ENCODE measurements around the gene FREM1. TPM values are rescaled to one million over a fixed set of nuclear protein-coding genes. Genes with fewer than 3 reads are reported as not detected.

Gene FREM1
- total RNA-seq, 1 experiment from 2014 or later, result 0.50 TPM

- POLR2A ChIA-PET, result no interaction called here
Observed at GRCh38 chr9:14814249-14814628, 96.0 kb downstream of the FREM1 start.

GRCh38 chr9:14813336-14814248, 96.6 kb downstream of the FREM1 start:
- intact Hi-C loops (cut with micrococcal nuclease; ENCODE audit: unreplicated experiment), result no loop called here
- no peaks in the 10 kb centered on the region for H3K36me3 Mint-ChIP-seq (ENCODE audit: insufficient read depth, unreplicated experiment)
- ChIA-PET CTCF (no interaction called here), POLR2A (no interaction called here)
- H3K4me1 Mint-ChIP-seq (ENCODE audit: low read depth, unreplicated experiment), result no peaks in the 10 kb centered on the region
- H3K27me3 Mint-ChIP-seq (ENCODE audit: insufficient read depth, unreplicated experiment), result peaks cover 3% of the 10 kb centered on the region
- Histone ChIP-seq H3K36me3 (ENCODE audit: control insufficient read depth, insufficient read depth, low read length) (no peaks in the 10 kb centered on the region), H3K27me3 (replicated peaks; ENCODE audit: control insufficient read depth, insufficient read depth, low read length) (no peaks in the 10 kb centered on the region), H3K4me1 (no peaks in the 10 kb centered on the region), H3K9me3 (no peaks in the 10 kb centered on the region), H3K4me3 (ENCODE audit: low read depth, low read length) (no peak overlapping the region)
- TF ChIP-seq CTCF (IDR thresholded peaks at IDR 0.05; ENCODE audit: insufficient read depth in 1 of 2, low read depth in 1 of 2, low read length in 1 of 2, severe bottlenecking in 1 of 2, unreplicated experiment in 1 of 2), result no peak
- H3K27ac Mint-ChIP-seq (ENCODE audit: unreplicated experiment), result no peak overlapping the region
- DNase-seq, result no peak
- no TSS peak for BruUV-seq (replicated peaks)
- H3K4me3 Mint-ChIP-seq (ENCODE audit: unreplicated experiment), result no peak overlapping the region
- H3K9me3 Mint-ChIP-seq (ENCODE audit: unreplicated experiment), result no peaks in the 10 kb centered on the region

More at GRCh38 chr9:14814249-14814628, 96.0 kb downstream of the FREM1 start:
- H3K9me3 ChIP-seq, result no peaks in the 10 kb centered on the region
- Mint-ChIP-seq H3K27ac (ENCODE audit: unreplicated experiment) (no peak overlapping the region), H3K36me3 (ENCODE audit: insufficient read depth, unreplicated experiment) (no peaks in the 10 kb centered on the region), H3K4me3 (ENCODE audit: unreplicated experiment) (no peak overlapping the region), H3K4me1 (ENCODE audit: low read depth, unreplicated experiment) (no peaks in the 10 kb centered on the region), H3K27me3 (ENCODE audit: insufficient read depth, unreplicated experiment) (peaks cover 3% of the 10 kb centered on the region), H3K9me3 (ENCODE audit: unreplicated experiment) (no peaks in the 10 kb centered on the region)
- BruUV-seq (replicated peaks), result no TSS peak
- H3K4me1 ChIP-seq, result no peaks in the 10 kb centered on the region
- intact Hi-C loops (cut with micrococcal nuclease; ENCODE audit: unreplicated experiment), result no loop called here
- no peaks in the 10 kb centered on the region for H3K27me3 ChIP-seq (replicated peaks; ENCODE audit: control insufficient read depth, insufficient read depth, low read length)
- no peak for DNase-seq
- CTCF ChIA-PET, result no interaction called here
- no peak for TF ChIP-seq CTCF (IDR thresholded peaks at IDR 0.05; ENCODE audit: insufficient read depth in 1 of 2, low read depth in 1 of 2, low read length in 1 of 2, severe bottlenecking in 1 of 2, unreplicated experiment in 1 of 2)
- no peak overlapping the region for H3K4me3 ChIP-seq (ENCODE audit: low read depth, low read length)
- H3K36me3 ChIP-seq (ENCODE audit: control insufficient read depth, insufficient read depth, low read length), result no peaks in the 10 kb centered on the region

GRCh38 chr9:14812806-14813205, 97.4 kb downstream of the FREM1 start:
- H3K4me1 Mint-ChIP-seq (ENCODE audit: low read depth, unreplicated experiment), result no peaks in the 10 kb centered on the region
- TF ChIP-seq CTCF (IDR thresholded peaks at IDR 0.05; ENCODE audit: insufficient read depth in 1 of 2, low read depth in 1 of 2, low read length in 1 of 2, severe bottlenecking in 1 of 2, unreplicated experiment in 1 of 2), result no peak
- no peaks in the 10 kb centered on the region for H3K36me3 Mint-ChIP-seq (ENCODE audit: insufficient read depth, unreplicated experiment)
- intact Hi-C loops (cut with micrococcal nuclease; ENCODE audit: unreplicated experiment), result no loop called here
- ChIA-PET POLR2A (no interaction called here), CTCF (no interaction called here)
- no peaks in the 10 kb centered on the region for H3K9me3 Mint-ChIP-seq (ENCODE audit: unreplicated experiment)
- Histone ChIP-seq H3K4me1 (no peaks in the 10 kb centered on the region), H3K36me3 (ENCODE audit: control insufficient read depth, insufficient read depth, low read length) (no peaks in the 10 kb centered on the region), H3K9me3 (no peaks in the 10 kb centered on the region), H3K4me3 (ENCODE audit: low read depth, low read length) (no peak overlapping the region), H3K27me3 (replicated peaks; ENCODE audit: control insufficient read depth, insufficient read depth, low read length) (no peaks in the 10 kb centered on the region)
- H3K27ac Mint-ChIP-seq (ENCODE audit: unreplicated experiment), result no peak overlapping the region
- no TSS peak for BruUV-seq (replicated peaks)
- H3K27me3 Mint-ChIP-seq (ENCODE audit: insufficient read depth, unreplicated experiment), result peaks cover 3% of the 10 kb centered on the region
- DNase-seq, result no peak
- no peak overlapping the region for H3K4me3 Mint-ChIP-seq (ENCODE audit: unreplicated experiment)

Data from Caco-2 (cell line).